Stimulated activated CD4-positive, alpha-beta T cell treated with anti-CD3 and anti-CD28 coated beads, TNF-alpha, amount 100 ng/mL, for 48 hours (primary cell): ENCODE measurements around the gene PRMT6.
"Not testable (repeated sequence)": the region's sequence is repeated elsewhere in the genome, so short reads cannot be mapped to it uniquely, and the experiment has no call there.

Source experiments
- DNase-seq, 3 donors: peaks; one replicate each; pipeline ENCODE4 v3.0.0-alpha.2; 2020; ENCODE audit warnings: low read depth in 3 of 3

The PRMT6 gene

GRCh38 chr1:107093395-107093794 lies 36.9 kb downstream of the PRMT6 start:
- not testable (repeated sequence) for DNase-seq

GRCh38 chr1:107095647-107096046 lies 39.2 kb downstream of the PRMT6 start:
- no peak for DNase-seq

- no peak for DNase-seq
Observed at GRCh38 chr1:107096690-107097089, 40.2 kb downstream of the PRMT6 start.

GRCh38 chr1:107098961-107099360 lies 42.5 kb downstream of the PRMT6 start:
- DNase-seq: no peak

- DNase-seq: no peak
Observed at GRCh38 chr1:107100331-107100984, 44.0 kb downstream of the PRMT6 start.

GRCh38 chr1:107105914-107106313 lies 49.4 kb downstream of the PRMT6 start:
- no peak for DNase-seq
